Midbrain (tissue), 1 donor: ENCODE results near the gene OR8G5.

Experiments used
- DNase-seq: peaks from one replicate; lab custom pipeline; 2025; lab: John Stamatoyannopoulos, UW

The OR8G5 gene

GRCh38 chr11:124285610-124286344 is 29.6 kb downstream of the OR8G5 start:
- no peak for DNase-seq

GRCh38 chr11:124294687-124295086 is 38.5 kb downstream of the OR8G5 start:
- DNase-seq = no peak

GRCh38 chr11:124296016-124296415 is 39.8 kb downstream of the OR8G5 start:
- no peak for DNase-seq

GRCh38 chr11:124297921-124298320 is 41.7 kb downstream of the OR8G5 start:
- DNase-seq = no peak

GRCh38 chr11:124301548-124301947 is 45.4 kb downstream of the OR8G5 start:
- no peak for DNase-seq

- DNase-seq = no peak
These were observed 46.4 kb downstream of the OR8G5 start for GRCh38 chr11:124302347-124303125.

- DNase-seq = no peak
These were observed 50.9 kb downstream of the OR8G5 start for GRCh38 chr11:124307093-124307492.

GRCh38 chr11:124310721-124311120 is 54.5 kb downstream of the OR8G5 start:
- DNase-seq = no peak

GRCh38 chr11:124311269-124311668 is 55.1 kb downstream of the OR8G5 start:
- DNase-seq = no peak

GRCh38 chr11:124311670-124312069 is 55.5 kb downstream of the OR8G5 start:
- DNase-seq = no peak

GRCh38 chr11:124313131-124313530 is 57.0 kb downstream of the OR8G5 start:
- DNase-seq = no peak

- no peak for DNase-seq
These were observed 57.7 kb downstream of the OR8G5 start, which contains the start of gene OR8D1 for GRCh38 chr11:124313849-124314248. OR8D1 (minus strand) TSS chr11:124313949; CDS start chr11:124310766, 3,183 bp downstream.

GRCh38 chr11:124315052-124315451 is 58.9 kb downstream of the OR8G5 start:
- DNase-seq = no peak
